Measurements from ENCODE around the gene TTLL12. TPM values are rescaled to one million over a fixed set of nuclear protein-coding genes. Genes with fewer than 3 reads are reported as not detected.

TTLL12 gene
- total and polyA plus RNA-seq, 2 of the 8 experiments (the other 6 are each of a cell fraction or from before 2014, with no cell fraction given) = 101 to 124 TPM

GRCh38 chr22:43209523-43209890 lies 22.6 kb upstream of the TTLL12 start (continued):
- TF ChIP-seq CHD7 (IDR thresholded peaks at IDR 0.05; ENCODE audit: insufficient replicate concordance, low read length) (no peak), POLR2A (IDR thresholded peaks at IDR 0.05; ENCODE audit: control extremely low read depth in 1 of 2, low read depth in 2 of 2, low read length in 2 of 2) (no peak), GTF2F1 (IDR thresholded peaks at IDR 0.05; ENCODE audit: borderline replicate concordance, low read depth, low read length) (no peak), TAF1 (IDR thresholded peaks at IDR 0.05; ENCODE audit: low read depth, low read length) (no peak), TEAD4 (IDR thresholded peaks at IDR 0.05; ENCODE audit: low read depth, low read length) (no peak), NANOG (IDR thresholded peaks at IDR 0.05; ENCODE audit: insufficient read depth, low read depth, low read length, poor library complexity, severe bottlenecking) (no peak), USF2 (IDR thresholded peaks at IDR 0.05; ENCODE audit: low read length) (no peak)
